ENCODE results near the gene SPIRE1.

Gene SPIRE1

GRCh38 chr18:12474146-12474545, 183.8 kb downstream of the SPIRE1 start:
- H3K27ac ChIP-seq (replicated peaks; ENCODE audit: low read length): no peak overlapping the region
- no peak overlapping the region for H4K91ac ChIP-seq (ENCODE audit: low read depth, low read length, poor library complexity)
- no peak overlapping the region for H2BK5ac ChIP-seq (ENCODE audit: low read length)
- H3K9me3 ChIP-seq (replicated peaks in 1 of 2; ENCODE audit: control insufficient read depth in 2 of 2, insufficient read depth in 1 of 2, low read depth in 1 of 2, low read length in 2 of 2): peaks cover 0 to 5% of the 10 kb centered on the region in 2 donors
- H3K4me3 ChIP-seq (ENCODE audit: low read length in 2 of 2): no peak overlapping the region
- H2AFZ ChIP-seq (ENCODE audit: low read length): no peak overlapping the region
- H3K9ac ChIP-seq (ENCODE audit: low read depth, low read length, poor library complexity): no peak overlapping the region
- H3K14ac ChIP-seq (ENCODE audit: low read length): no peak overlapping the region
- no peak overlapping the region for H2BK15ac ChIP-seq (ENCODE audit: low read length)
- no peak overlapping the region for H2BK12ac ChIP-seq (ENCODE audit: low read length)
- peaks cover 0 to 5% of the 10 kb centered on the region in 2 donors for H3K4me1 ChIP-seq (ENCODE audit: control insufficient read depth in 2 of 2, insufficient read depth in 1 of 2, low read depth in 1 of 2, low read length in 2 of 2)
- no peaks in the 10 kb centered on the region for H3K27me3 ChIP-seq (ENCODE audit: control insufficient read depth in 3 of 3, insufficient read depth in 3 of 3, low read depth in 1 of 3, low read length in 3 of 3)
- DNase-seq (ENCODE audit: low spot score): no peak
- H4K8ac ChIP-seq (ENCODE audit: low read depth, low read length): no peak overlapping the region
- peaks cover 6 to 39% of the 10 kb centered on the region in 2 donors for H3K36me3 ChIP-seq (replicated peaks in 1 of 2; ENCODE audit: control insufficient read depth in 2 of 2, insufficient read depth in 2 of 2, low read length in 2 of 2)
- no peak overlapping the region for H3K4me2 ChIP-seq (ENCODE audit: insufficient read depth, low read length, poor library complexity, severe bottlenecking)
- no peak overlapping the region for H3K4ac ChIP-seq (ENCODE audit: low read length)
- H3K23ac ChIP-seq (ENCODE audit: low read depth, low read length, poor library complexity): no peak overlapping the region
- no peak overlapping the region for H2BK120ac ChIP-seq (ENCODE audit: low read depth, low read length)
- no peaks in the 10 kb centered on the region for H3K79me1 ChIP-seq (ENCODE audit: low read depth, low read length)
- H3K18ac ChIP-seq (ENCODE audit: low read length): no peak overlapping the region
- H2AK5ac ChIP-seq (ENCODE audit: low read depth, low read length): no peak overlapping the region

- Histone ChIP-seq H3K14ac (ENCODE audit: low read length) (no peak overlapping the region), H3K18ac (ENCODE audit: low read length) (no peak overlapping the region), H3K9me3 (replicated peaks in 1 of 2; ENCODE audit: control insufficient read depth in 2 of 2, insufficient read depth in 1 of 2, low read depth in 1 of 2, low read length in 2 of 2) (peaks cover 0 to 1% of the 10 kb centered on the region in 2 donors), H2BK5ac (ENCODE audit: low read length) (no peak overlapping the region), H2BK12ac (ENCODE audit: low read length) (no peak overlapping the region), H3K4me1 (ENCODE audit: control insufficient read depth in 2 of 2, insufficient read depth in 1 of 2, low read depth in 1 of 2, low read length in 2 of 2) (peaks cover 0 to 3% of the 10 kb centered on the region in 2 donors), H2BK120ac (ENCODE audit: low read depth, low read length) (no peak overlapping the region), H3K23ac (ENCODE audit: low read depth, low read length, poor library complexity) (no peak overlapping the region), H3K9ac (ENCODE audit: low read depth, low read length, poor library complexity) (no peak overlapping the region), H3K36me3 (replicated peaks in 1 of 2; ENCODE audit: control insufficient read depth in 2 of 2, insufficient read depth in 2 of 2, low read length in 2 of 2) (peaks cover 0 to 21% of the 10 kb centered on the region in 2 donors), H4K8ac (ENCODE audit: low read depth, low read length) (no peak overlapping the region), H2AK5ac (ENCODE audit: low read depth, low read length) (no peak overlapping the region), H3K4ac (ENCODE audit: low read length) (no peak overlapping the region), H3K79me1 (ENCODE audit: low read depth, low read length) (no peaks in the 10 kb centered on the region), H3K27ac (replicated peaks; ENCODE audit: low read length) (no peak overlapping the region), H4K91ac (ENCODE audit: low read depth, low read length, poor library complexity) (no peak overlapping the region), H3K4me3 (ENCODE audit: low read length in 2 of 2) (no peak overlapping the region), H3K4me2 (ENCODE audit: insufficient read depth, low read length, poor library complexity, severe bottlenecking) (no peak overlapping the region), H3K27me3 (ENCODE audit: control insufficient read depth in 3 of 3, insufficient read depth in 3 of 3, low read depth in 1 of 3, low read length in 3 of 3) (no peaks in the 10 kb centered on the region), H2BK15ac (ENCODE audit: low read length) (no peak overlapping the region), H2AFZ (ENCODE audit: low read length) (no peak overlapping the region)
- DNase-seq (ENCODE audit: low spot score): no peak
- no CpG with 5 or more reads among the region's 7 CpGs for WGBS, 2 donors (ENCODE audit: extremely low coverage in 2 of 2, insufficient read length in 2 of 2, insufficient replicate concordance in 1 of 2)
Measured at GRCh38 chr18:12470382-12471075, 187.4 kb downstream of the SPIRE1 start.

- Histone ChIP-seq H3K4ac (ENCODE audit: low read length) (no peak overlapping the region), H3K4me2 (ENCODE audit: insufficient read depth, low read length, poor library complexity, severe bottlenecking) (no peak overlapping the region), H2AK5ac (ENCODE audit: low read depth, low read length) (no peak overlapping the region), H3K79me1 (ENCODE audit: low read depth, low read length) (no peaks in the 10 kb centered on the region), H3K23ac (ENCODE audit: low read depth, low read length, poor library complexity) (no peak overlapping the region), H2AFZ (ENCODE audit: low read length) (no peak overlapping the region), H3K14ac (ENCODE audit: low read length) (no peak overlapping the region), H2BK12ac (ENCODE audit: low read length) (no peak overlapping the region), H2BK5ac (ENCODE audit: low read length) (no peak overlapping the region), H4K91ac (ENCODE audit: low read depth, low read length, poor library complexity) (no peak overlapping the region), H2BK120ac (ENCODE audit: low read depth, low read length) (no peak overlapping the region), H3K27ac (replicated peaks; ENCODE audit: low read length) (no peak overlapping the region), H3K18ac (ENCODE audit: low read length) (no peak overlapping the region), H3K27me3 (ENCODE audit: control insufficient read depth in 3 of 3, insufficient read depth in 3 of 3, low read depth in 1 of 3, low read length in 3 of 3) (no peaks in the 10 kb centered on the region), H3K36me3 (replicated peaks in 1 of 2; ENCODE audit: control insufficient read depth in 2 of 2, insufficient read depth in 2 of 2, low read length in 2 of 2) (peaks cover 0 to 30% of the 10 kb centered on the region in 2 donors), H3K9ac (ENCODE audit: low read depth, low read length, poor library complexity) (no peak overlapping the region), H2BK15ac (ENCODE audit: low read length) (no peak overlapping the region), H3K4me3 (ENCODE audit: low read length in 2 of 2) (no peak overlapping the region), H3K4me1 (ENCODE audit: control insufficient read depth in 2 of 2, insufficient read depth in 1 of 2, low read depth in 1 of 2, low read length in 2 of 2) (peaks cover 0 to 2% of the 10 kb centered on the region in 2 donors), H3K9me3 (replicated peaks in 1 of 2; ENCODE audit: control insufficient read depth in 2 of 2, insufficient read depth in 1 of 2, low read depth in 1 of 2, low read length in 2 of 2) (no peaks in the 10 kb centered on the region), H4K8ac (ENCODE audit: low read depth, low read length) (no peak overlapping the region)
- no peak for DNase-seq (ENCODE audit: low spot score)
- no CpG with 5 or more reads among the region's 4 CpGs for WGBS, 2 donors (ENCODE audit: extremely low coverage in 2 of 2, insufficient read length in 2 of 2, insufficient replicate concordance in 1 of 2)
Measured at GRCh38 chr18:12468445-12468844, 189.5 kb downstream of the SPIRE1 start.

GRCh38 chr18:12464731-12465130, 193.2 kb downstream of the SPIRE1 start:
- Histone ChIP-seq H3K36me3 (replicated peaks in 1 of 2; ENCODE audit: control insufficient read depth in 2 of 2, insufficient read depth in 2 of 2, low read length in 2 of 2) (peaks cover 0 to 56% of the 10 kb centered on the region in 2 donors), H3K4ac (ENCODE audit: low read length) (no peak overlapping the region)
- WGBS, 2 donors (ENCODE audit: extremely low coverage in 2 of 2, insufficient read length in 2 of 2, insufficient replicate concordance in 1 of 2): no CpG with 5 or more reads among the region's 9 CpGs

More at GRCh38 chr18:12464731-12465130, 193.2 kb downstream of the SPIRE1 start:
- Histone ChIP-seq H2BK15ac (ENCODE audit: low read length) (no peak overlapping the region), H3K9me3 (replicated peaks in 1 of 2; ENCODE audit: control insufficient read depth in 2 of 2, insufficient read depth in 1 of 2, low read depth in 1 of 2, low read length in 2 of 2) (peaks cover 0 to 10% of the 10 kb centered on the region in 2 donors), H2BK120ac (ENCODE audit: low read depth, low read length) (no peak overlapping the region), H4K91ac (ENCODE audit: low read depth, low read length, poor library complexity) (no peak overlapping the region), H3K27me3 (ENCODE audit: control insufficient read depth in 3 of 3, insufficient read depth in 3 of 3, low read depth in 1 of 3, low read length in 3 of 3) (no peaks in the 10 kb centered on the region), H3K79me1 (ENCODE audit: low read depth, low read length) (no peaks in the 10 kb centered on the region), H2AFZ (ENCODE audit: low read length) (no peak overlapping the region), H3K4me1 (ENCODE audit: control insufficient read depth in 2 of 2, insufficient read depth in 1 of 2, low read depth in 1 of 2, low read length in 2 of 2) (peaks cover 0 to 7% of the 10 kb centered on the region in 2 donors), H2BK12ac (ENCODE audit: low read length) (no peak overlapping the region), H3K27ac (replicated peaks; ENCODE audit: low read length) (no peak overlapping the region), H2AK5ac (ENCODE audit: low read depth, low read length) (no peak overlapping the region), H3K4me3 (ENCODE audit: low read length in 2 of 2) (no peak overlapping the region), H4K8ac (ENCODE audit: low read depth, low read length) (no peak overlapping the region), H2BK5ac (ENCODE audit: low read length) (no peak overlapping the region), H3K14ac (ENCODE audit: low read length) (no peak overlapping the region), H3K18ac (ENCODE audit: low read length) (no peak overlapping the region), H3K23ac (ENCODE audit: low read depth, low read length, poor library complexity) (no peak overlapping the region), H3K9ac (ENCODE audit: low read depth, low read length, poor library complexity) (no peak overlapping the region), H3K4me2 (ENCODE audit: insufficient read depth, low read length, poor library complexity, severe bottlenecking) (no peak overlapping the region)
- no peak for DNase-seq (ENCODE audit: low spot score)

Data from neuronal stem cell (in vitro differentiated cells).